GM12878 (cell line): ENCODE results near the gene LRP5.
A peak's percentile ranks its signal among the peaks of the same experiment; 100 is the strongest.

ENCODE experiments used
- CBX3 ChIP-seq: fragments of 200-600 bp; sonication (generic); IDR thresholded peaks from 2 replicates; pipeline ENCODE4 v1.6.1; 2016; ENCODE audit warnings: low read depth, borderline replicate concordance
- EP300 ChIP-seq, 2 experiments: fragments of 150-350 bp in 1 of 2; IDR thresholded peaks; 2 replicates each; pipeline ENCODE4 v1.6.1; 2011 to 2012; ENCODE audit warnings: low read depth in 2 of 2, low read length in 2 of 2, borderline replicate concordance in 1 of 2, improper control_type of control experiment in 1 of 2, inconsistent platforms in 1 of 2; ENCODE audit not compliant: control insufficient read depth in 1 of 2
- EZH2 ChIP-seq: IDR thresholded peaks from 2 replicates; pipeline ENCODE4 v1.6.1; 2012; ENCODE audit warnings: low read depth, mild to moderate bottlenecking, control low read depth, inconsistent platforms, low read length, borderline replicate concordance; ENCODE audit not compliant: control insufficient read depth
- FOXK2 ChIP-seq: fragments of 450-650 bp; IDR thresholded peaks from 2 replicates; pipeline ENCODE4 v1.6.1; 2017; ENCODE audit warnings: mild to moderate bottlenecking, moderate library complexity
- KDM1A ChIP-seq: fragments of 200-600 bp; sonication (generic); IDR thresholded peaks from 2 replicates; pipeline ENCODE4 v1.6.1; 2016; ENCODE audit warnings: borderline replicate concordance
- NFIC ChIP-seq: IDR thresholded peaks from 2 replicates; pipeline ENCODE4 v1.6.1; 2012; ENCODE audit warnings: low read depth, mild to moderate bottlenecking, inconsistent platforms, low read length, moderate library complexity
- PBX3 ChIP-seq: IDR thresholded peaks from 2 replicates; pipeline ENCODE4 v1.6.1; 2011; ENCODE audit warnings: mild to moderate bottlenecking, low read depth, low read length, moderate library complexity; ENCODE audit not compliant: insufficient replicate concordance
- POLR2A ChIP-seq: IDR thresholded peaks from 2 replicates; pipeline ENCODE4 v1.6.1; 2011; ENCODE audit warnings: low read depth, mild to moderate bottlenecking, low read length
- POU2F2 ChIP-seq: IDR thresholded peaks from 3 replicates; pipeline ENCODE4 v1.6.1; 2011; ENCODE audit warnings: low read depth, mild to moderate bottlenecking, low read length, borderline replicate concordance
- RELA ChIP-seq: fragments of 450-650 bp; IDR thresholded peaks from 2 replicates; pipeline ENCODE4 v1.8.0; 2014; ENCODE audit warnings: borderline replicate concordance; ENCODE audit not compliant: partially characterized antibody
- SIN3A ChIP-seq: IDR thresholded peaks from 2 replicates; pipeline ENCODE4 v1.6.1; 2012; ENCODE audit warnings: low read depth, low read length, improper control_type of control experiment
- TF ChIP-seq, protein P1 (sequence below): IDR thresholded peaks from 2 replicates; pipeline ENCODE4 v1.6.1; 2012; ENCODE audit warnings: low read depth, low read length, improper control_type of control experiment
- TF ChIP-seq, protein P2 (sequence below), 3 experiments: IDR thresholded peaks in 2 of 3; conservative IDR thresholded peaks in 1 of 3; 2 replicates each; pipeline ENCODE4 v1.5.1; 2011; ENCODE audit warnings: low read depth in 3 of 3, low read length in 3 of 3, mild to moderate bottlenecking in 3 of 3, control low read depth in 2 of 3, moderate library complexity in 2 of 3, inconsistent platforms in 1 of 3, mixed read lengths in 1 of 3; ENCODE audit not compliant: control insufficient read depth in 2 of 3, insufficient read depth in 1 of 3; ENCODE audit errors: extremely low read depth in 1 of 3

DNA sequence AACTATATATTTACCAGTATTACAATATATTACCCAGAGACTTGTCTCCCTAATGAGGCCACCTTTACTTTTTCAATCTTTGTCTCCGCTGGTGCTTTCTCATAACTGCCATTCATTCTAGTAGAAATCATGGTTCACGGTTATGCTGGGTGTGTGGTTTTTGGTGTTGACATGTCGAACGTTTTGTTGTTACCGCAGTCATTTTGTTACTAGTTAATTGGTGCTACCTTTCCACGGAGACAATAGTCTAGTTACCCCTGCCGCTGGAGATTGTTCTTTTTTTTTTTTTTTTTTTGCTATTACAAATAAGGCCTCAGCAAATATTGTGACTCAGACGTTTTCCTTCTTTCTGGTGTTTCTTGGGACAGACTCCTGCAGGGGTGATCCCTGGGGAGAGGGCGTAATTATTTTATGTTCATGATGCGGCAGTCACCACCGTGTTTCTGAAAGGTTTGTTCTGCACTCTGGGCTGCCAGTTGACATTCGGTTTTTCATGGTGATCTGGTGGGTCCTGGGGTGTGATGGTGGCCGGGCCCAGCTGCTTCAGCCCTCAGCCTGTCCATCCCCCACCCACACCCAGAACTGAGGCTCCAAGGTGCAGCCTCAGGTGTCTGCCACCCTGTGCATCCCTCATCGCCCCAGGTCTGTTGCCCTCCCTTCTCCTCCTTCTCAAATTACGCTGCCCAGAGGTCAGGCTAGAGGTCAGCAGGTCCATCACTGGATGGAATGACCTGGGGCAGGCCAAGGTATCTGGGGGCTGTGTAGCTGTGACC is 28.6 kb downstream of the LRP5 start:
- no peak for TF ChIP-seq EZH2
- TF ChIP-seq, protein P1, sequence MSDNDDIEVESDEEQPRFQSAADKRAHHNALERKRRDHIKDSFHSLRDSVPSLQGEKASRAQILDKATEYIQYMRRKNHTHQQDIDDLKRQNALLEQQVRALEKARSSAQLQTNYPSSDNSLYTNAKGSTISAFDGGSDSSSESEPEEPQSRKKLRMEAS: no peak
- TF ChIP-seq PBX3: no peak
- no peak for TF ChIP-seq POLR2A
- TF ChIP-seq, protein P2, sequence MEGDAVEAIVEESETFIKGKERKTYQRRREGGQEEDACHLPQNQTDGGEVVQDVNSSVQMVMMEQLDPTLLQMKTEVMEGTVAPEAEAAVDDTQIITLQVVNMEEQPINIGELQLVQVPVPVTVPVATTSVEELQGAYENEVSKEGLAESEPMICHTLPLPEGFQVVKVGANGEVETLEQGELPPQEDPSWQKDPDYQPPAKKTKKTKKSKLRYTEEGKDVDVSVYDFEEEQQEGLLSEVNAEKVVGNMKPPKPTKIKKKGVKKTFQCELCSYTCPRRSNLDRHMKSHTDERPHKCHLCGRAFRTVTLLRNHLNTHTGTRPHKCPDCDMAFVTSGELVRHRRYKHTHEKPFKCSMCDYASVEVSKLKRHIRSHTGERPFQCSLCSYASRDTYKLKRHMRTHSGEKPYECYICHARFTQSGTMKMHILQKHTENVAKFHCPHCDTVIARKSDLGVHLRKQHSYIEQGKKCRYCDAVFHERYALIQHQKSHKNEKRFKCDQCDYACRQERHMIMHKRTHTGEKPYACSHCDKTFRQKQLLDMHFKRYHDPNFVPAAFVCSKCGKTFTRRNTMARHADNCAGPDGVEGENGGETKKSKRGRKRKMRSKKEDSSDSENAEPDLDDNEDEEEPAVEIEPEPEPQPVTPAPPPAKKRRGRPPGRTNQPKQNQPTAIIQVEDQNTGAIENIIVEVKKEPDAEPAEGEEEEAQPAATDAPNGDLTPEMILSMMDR (IDR thresholded peaks at IDR 0.05 in 2 of 3, conservative IDR thresholded peaks at IDR 0.05 in 1 of 3; ENCODE audit: control insufficient read depth in 2 of 3, extremely low read depth in 1 of 3, insufficient read depth in 1 of 3, low read depth in 3 of 3, low read length in 3 of 3): no peak
- TF ChIP-seq KDM1A: no peak
- TF ChIP-seq NFIC: no peak
- TF ChIP-seq SIN3A: no peak
- TF ChIP-seq FOXK2: no peak
- TF ChIP-seq CBX3: no peak
- peak; percentile 20 to 66; a peak in 2 of 4 replicates for TF ChIP-seq EP300 (IDR thresholded peaks at IDR 0.05; ENCODE audit: borderline replicate concordance in 1 of 2, control insufficient read depth in 1 of 2, low read depth in 2 of 2, low read length in 2 of 2)
- no peak for TF ChIP-seq POU2F2
- TF ChIP-seq RELA: no peak
